Measurements from ENCODE around the gene C3orf20.

The C3orf20 gene

GRCh38 chr3:14699643-14700042 is 24.7 kb downstream of the C3orf20 start:
- no peak overlapping the region for H3K27ac Mint-ChIP-seq
- TF ChIP-seq CTCF (IDR thresholded peaks at IDR 0.05), result no peak
- H3K4me3 Mint-ChIP-seq, result no peak overlapping the region
- H3K9me3 Mint-ChIP-seq, result peaks cover 1% of the 10 kb centered on the region
- H3K4me1 Mint-ChIP-seq, result no peaks in the 10 kb centered on the region
- H3K36me3 Mint-ChIP-seq (ENCODE audit: low read depth), result no peaks in the 10 kb centered on the region
- H3K27me3 Mint-ChIP-seq (ENCODE audit: low read depth, poor library complexity), result peaks cover 36% of the 10 kb centered on the region
- no peak for DNase-seq

- Mint-ChIP-seq H3K27me3 (ENCODE audit: low read depth, poor library complexity) (peaks cover 34% of the 10 kb centered on the region), H3K4me3 (no peak overlapping the region), H3K36me3 (ENCODE audit: low read depth) (no peaks in the 10 kb centered on the region), H3K9me3 (no peaks in the 10 kb centered on the region), H3K4me1 (no peaks in the 10 kb centered on the region), H3K27ac (no peak overlapping the region)
- no peak for DNase-seq
- no peak for TF ChIP-seq CTCF (IDR thresholded peaks at IDR 0.05)
Measured at GRCh38 chr3:14700891-14701290, 25.9 kb downstream of the C3orf20 start.

- Mint-ChIP-seq H3K27ac (no peak overlapping the region), H3K4me3 (no peak overlapping the region), H3K9me3 (no peaks in the 10 kb centered on the region), H3K4me1 (no peaks in the 10 kb centered on the region), H3K36me3 (ENCODE audit: low read depth) (no peaks in the 10 kb centered on the region), H3K27me3 (ENCODE audit: low read depth, poor library complexity) (peaks cover 35% of the 10 kb centered on the region)
- no peak for TF ChIP-seq CTCF (IDR thresholded peaks at IDR 0.05)
- DNase-seq, result no peak
Measured at GRCh38 chr3:14701676-14702075, 26.7 kb downstream of the C3orf20 start.

- Mint-ChIP-seq H3K4me3 (no peak overlapping the region), H3K27ac (no peak overlapping the region), H3K9me3 (peaks cover 4% of the 10 kb centered on the region), H3K36me3 (ENCODE audit: low read depth) (no peaks in the 10 kb centered on the region), H3K4me1 (no peaks in the 10 kb centered on the region), H3K27me3 (ENCODE audit: low read depth, poor library complexity) (peaks cover 34% of the 10 kb centered on the region)
- DNase-seq, result no peak
- no peak for TF ChIP-seq CTCF (IDR thresholded peaks at IDR 0.05)
Measured at GRCh38 chr3:14703128-14703750, 28.3 kb downstream of the C3orf20 start.

- Mint-ChIP-seq H3K9me3 (peaks cover 8% of the 10 kb centered on the region), H3K27ac (no peak overlapping the region), H3K4me1 (no peaks in the 10 kb centered on the region), H3K4me3 (no peak overlapping the region), H3K27me3 (ENCODE audit: low read depth, poor library complexity) (peaks cover 29% of the 10 kb centered on the region), H3K36me3 (ENCODE audit: low read depth) (no peaks in the 10 kb centered on the region)
- no peak for TF ChIP-seq CTCF (IDR thresholded peaks at IDR 0.05)
- no peak for DNase-seq
Measured at GRCh38 chr3:14703791-14704190, 28.9 kb downstream of the C3orf20 start.

- Mint-ChIP-seq H3K27me3 (ENCODE audit: low read depth, poor library complexity) (peaks cover 36% of the 10 kb centered on the region), H3K9me3 (peaks cover 19% of the 10 kb centered on the region), H3K36me3 (ENCODE audit: low read depth) (no peaks in the 10 kb centered on the region), H3K4me1 (no peaks in the 10 kb centered on the region), H3K4me3 (no peak overlapping the region), H3K27ac (no peak overlapping the region)
- TF ChIP-seq CTCF (IDR thresholded peaks at IDR 0.05), result no peak
- DNase-seq, result no peak
Measured at GRCh38 chr3:14706096-14706495, 31.2 kb downstream of the C3orf20 start.

Measured in nephron progenitor cell (in vitro differentiated cells).